Measurements from ENCODE around the gene SECTM1.
"Not testable (repeated sequence)": the region's sequence is repeated elsewhere in the genome, so short reads cannot be mapped to it uniquely, and the experiment has no call there.

SECTM1 gene

DNA sequence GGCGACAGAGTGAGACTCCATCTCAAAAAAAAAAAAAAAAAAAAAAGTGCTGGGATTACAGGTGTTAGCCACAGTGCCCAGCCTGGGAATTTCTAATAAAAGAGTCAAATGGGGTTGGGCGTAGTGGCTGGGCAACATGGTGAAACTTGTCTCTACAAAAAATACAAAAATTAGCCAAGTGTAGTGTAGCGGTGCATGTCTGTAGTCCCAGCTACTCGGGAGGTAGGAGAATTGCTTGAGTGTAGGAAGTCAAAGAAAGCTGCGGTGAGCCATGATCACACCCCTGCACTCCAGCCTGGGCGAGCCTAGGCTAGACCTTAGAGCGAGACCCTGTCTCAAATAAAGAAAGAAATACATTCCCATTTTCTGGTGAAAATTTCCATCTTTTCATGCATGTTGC is 35.6 kb upstream of the SECTM1 start:
- DNase-seq (ENCODE audit: low read depth) = no peak

GRCh38 chr17:82367724-82368524 is 34.4 kb upstream of the SECTM1 start:
- DNase-seq (ENCODE audit: low read depth) = no peak

DNA sequence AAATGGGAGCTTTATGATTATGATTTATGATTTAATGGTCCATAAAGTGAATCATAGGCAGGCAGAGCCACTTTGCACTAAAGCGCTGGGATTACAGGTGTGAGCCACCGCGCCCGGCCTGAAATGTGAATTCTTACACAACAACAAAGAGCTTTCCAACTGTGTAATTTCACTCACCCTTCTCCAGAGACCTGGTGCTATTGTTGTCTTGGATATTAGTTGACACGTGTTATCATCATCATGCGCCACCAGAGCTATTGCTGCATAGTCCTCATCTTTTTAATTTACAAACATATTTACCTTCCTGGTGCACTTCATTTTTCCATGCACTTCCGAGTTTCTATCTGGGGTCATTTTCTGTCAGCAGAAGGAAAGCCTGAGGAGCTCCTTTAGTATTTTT is 33.2 kb upstream of the SECTM1 start:
- DNase-seq (ENCODE audit: low read depth) = no peak

DNA sequence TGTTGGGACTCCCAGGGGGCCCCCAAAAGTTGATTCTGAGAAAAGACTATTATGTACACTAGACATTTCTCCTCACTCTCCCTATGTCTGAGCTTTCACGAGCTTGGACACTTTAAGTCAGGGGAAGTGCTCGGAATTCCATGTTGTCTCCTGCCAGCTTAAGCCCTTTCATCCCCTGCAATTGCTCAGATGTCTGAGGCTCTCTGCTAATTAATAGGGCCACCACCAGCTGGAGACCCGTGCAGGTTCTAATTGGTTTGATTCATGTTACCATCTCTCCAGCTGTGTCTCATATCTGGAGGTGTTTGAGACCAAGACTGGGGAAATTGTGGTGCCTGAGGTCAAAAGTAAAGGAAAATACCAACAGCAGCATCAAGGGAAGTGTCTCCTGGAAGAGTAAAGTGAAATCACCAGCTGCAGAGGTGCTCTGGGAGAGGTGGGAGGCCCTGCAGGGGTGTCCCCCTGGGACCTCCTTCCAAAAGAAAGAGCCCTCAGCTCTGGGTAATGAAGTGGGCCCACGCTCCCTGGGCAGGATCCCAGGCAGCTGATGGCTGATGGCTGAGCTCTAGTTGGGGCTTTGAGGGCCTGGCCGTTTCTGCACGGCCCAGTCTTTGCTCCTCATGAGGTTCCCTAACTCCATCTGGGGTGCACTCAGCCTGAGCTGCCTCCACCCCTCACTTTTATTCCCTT is 32.2 kb upstream of the SECTM1 start:
- no peak for DNase-seq (ENCODE audit: low read depth)

DNA sequence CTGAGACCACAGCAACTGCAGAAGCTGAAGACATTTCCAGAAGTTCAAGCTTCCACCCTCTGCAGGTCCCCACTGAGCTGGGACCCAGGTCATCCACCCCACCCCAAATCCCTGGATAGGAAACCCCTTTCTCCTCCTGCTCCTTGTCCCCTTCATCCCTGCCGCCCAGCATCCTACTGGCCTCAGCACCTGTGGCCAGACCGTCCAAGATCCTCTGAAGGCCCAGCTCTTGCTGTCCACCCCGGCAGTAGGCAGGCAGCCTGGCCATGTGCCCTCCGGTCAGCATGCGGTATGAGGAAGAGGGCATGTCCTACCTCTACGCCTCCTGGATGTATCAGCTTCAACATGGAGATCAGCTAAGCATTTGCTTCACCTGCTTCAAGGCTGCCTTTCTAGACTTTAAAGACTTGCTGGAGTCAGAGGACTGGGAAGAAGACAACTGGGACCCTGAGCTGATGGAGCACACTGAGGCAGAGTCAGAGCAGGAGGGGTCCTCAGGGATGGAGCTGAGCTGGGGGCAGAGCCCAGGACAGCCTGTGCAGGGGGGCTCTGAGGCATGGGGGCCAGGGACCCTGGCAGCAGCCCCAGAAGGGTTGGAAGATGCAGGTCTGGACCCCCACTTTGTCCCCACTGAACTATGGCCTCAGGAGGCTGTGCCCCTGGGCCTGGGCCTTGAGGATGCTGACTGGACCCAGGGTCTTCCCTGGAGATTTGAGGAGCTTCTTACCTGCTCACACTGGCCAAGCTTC is 28.5 kb upstream of the SECTM1 start:
- no peak for DNase-seq (ENCODE audit: low read depth)

DNA sequence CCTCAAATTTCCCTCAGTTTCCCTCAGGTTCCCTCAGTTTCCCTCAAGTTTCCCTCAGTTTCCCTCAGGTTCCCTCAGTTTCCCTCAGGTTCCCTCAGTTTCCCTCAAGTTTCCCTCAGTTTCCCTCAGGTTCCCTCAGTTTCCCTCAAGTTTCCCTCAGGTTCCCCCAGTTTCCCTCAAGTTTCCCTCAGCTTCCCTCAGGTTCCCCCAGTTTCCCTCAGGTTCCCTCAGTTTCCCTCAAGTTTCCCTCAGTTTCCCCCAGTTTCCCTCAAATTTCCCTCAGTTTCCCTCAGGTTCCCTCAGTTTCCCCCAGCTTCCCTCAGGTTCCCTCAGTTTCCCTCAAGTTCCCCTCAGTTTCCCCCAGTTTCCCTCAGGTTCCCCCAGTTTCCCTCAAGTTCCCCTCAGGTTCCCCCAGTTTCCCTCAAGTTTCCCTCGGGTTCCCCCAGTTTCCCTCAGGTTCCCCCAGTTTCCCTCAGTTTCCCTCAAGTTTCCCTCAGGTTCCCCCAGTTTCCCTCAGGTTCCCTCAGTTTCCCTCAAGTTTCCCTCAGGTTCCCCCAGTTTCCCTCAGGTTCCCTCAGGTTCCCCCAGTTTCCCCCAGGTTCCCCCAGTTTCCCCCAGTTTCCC is 26.0 kb upstream of the SECTM1 start:
- not testable (repeated sequence) for DNase-seq (ENCODE audit: low read depth)

DNA sequence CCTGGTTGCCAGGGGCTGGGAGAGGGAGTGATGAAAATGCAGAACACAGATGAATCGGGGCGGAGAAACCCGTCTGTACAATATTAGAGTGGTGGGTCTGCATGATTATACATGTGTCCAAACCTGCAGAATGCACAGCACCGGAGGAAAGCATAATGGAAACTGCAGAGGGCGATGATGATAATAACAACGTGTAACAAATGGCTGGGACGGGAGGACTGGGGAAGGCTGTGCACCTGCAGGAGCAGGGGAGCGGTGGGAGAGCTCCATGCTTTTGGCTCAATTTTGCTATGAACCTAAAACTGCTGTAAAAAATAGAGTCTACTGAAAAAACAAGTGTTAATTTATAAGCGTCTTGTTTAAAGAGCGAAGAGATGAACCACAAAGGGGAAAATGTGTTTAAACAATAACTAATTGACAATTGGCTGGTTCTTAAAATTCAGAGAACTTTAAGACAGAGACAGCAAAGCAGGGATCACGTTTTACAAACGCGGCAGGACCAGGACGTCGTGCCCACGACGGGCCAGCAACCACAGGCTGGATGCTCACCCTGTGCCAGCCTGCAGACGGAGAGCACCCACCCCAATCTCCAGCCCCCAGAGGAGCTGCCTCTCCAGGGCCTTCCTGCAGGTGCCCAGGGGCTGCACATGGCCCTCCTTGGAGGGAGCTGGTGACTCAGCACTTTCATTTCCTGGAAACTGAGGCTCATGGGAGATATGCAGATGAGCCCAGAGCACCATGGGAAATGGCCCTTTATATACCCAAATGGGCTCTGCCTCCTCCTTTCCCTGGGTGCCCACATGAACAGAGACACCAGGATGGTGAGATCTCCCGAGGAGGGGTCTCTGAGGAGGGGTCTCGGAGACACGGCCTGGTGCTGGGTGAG is 25.1 kb upstream of the SECTM1 start, which contains the start of gene TEX19:
Gene TEX19, plus strand, starts transcription at position 783 of the 886 bp plus-strand sequence. CDS start 2,904 bp downstream, outside the sequence.
- DNase-seq (ENCODE audit: low read depth) = no peak

GRCh38 chr17:82357394-82357793 is 23.8 kb upstream of the SECTM1 start:
- DNase-seq (ENCODE audit: low read depth) = no peak

DNA sequence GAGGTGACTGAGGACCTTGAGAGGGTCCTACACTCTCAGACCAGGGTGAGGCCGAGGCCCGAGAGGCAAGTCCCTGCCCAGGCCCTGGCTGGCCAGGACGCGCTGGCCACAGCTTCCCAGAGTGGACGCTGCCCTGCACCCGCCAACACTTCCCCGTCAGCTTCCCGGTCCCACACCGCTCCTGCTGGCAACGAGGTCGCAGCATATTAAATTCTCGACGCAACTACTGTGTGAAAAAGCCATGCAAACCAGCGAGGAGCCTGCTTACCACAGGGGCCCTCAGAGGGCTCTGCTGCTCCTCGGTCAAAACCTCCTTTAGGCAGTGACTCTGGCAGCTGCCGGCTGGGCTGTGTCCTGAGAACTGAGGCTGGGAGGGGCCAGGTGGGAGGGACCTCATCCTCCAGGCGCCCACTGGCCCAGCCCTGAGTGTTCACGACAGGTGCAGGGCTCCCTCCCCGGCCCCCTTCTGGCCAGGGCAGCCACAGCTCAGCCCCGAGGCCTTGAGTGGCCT is 23.3 kb upstream of the SECTM1 start:
- DNase-seq (ENCODE audit: low read depth) = no peak

- DNase-seq (ENCODE audit: low read depth) = no peak
Observed at GRCh38 chr17:82355770-82356427, 22.3 kb upstream of the SECTM1 start.

GRCh38 chr17:82354804-82355308 is 21.3 kb upstream of the SECTM1 start:
- no peak for DNase-seq (ENCODE audit: low read depth)

GRCh38 chr17:82353484-82353883 is 19.9 kb upstream of the SECTM1 start:
- DNase-seq (ENCODE audit: low read depth) = no peak

- DNase-seq (ENCODE audit: low read depth) = peak; percentile 68
Observed at GRCh38 chr17:82351713-82352488, 18.3 kb upstream of the SECTM1 start.

DNA sequence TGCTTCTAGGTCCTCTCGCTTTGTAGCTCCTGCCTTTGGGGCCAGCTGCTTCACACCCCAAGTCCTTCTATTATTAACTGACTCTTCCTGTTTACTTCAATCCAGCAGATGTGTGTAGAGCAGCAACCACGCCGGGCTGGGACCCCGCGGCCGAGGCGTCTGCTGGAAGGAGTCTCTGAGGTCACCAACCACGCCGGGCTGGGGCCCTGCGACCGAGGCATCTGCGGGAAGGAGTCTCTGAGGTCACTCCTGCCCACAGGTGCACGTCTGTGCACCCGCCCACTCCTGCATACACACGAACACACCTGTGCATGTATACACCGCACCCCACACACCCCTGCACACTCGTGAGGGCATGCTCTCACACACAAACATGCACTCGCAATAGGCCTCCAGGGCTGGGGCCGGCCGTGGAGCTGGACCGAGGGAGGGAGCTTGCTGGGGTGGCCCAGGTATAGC is 17.7 kb upstream of the SECTM1 start:
- no peak for DNase-seq (ENCODE audit: low read depth)

GRCh38 chr17:82350182-82351030 is 16.8 kb upstream of the SECTM1 start:
- no peak for DNase-seq (ENCODE audit: low read depth)

GRCh38 chr17:82349287-82349701 is 15.7 kb upstream of the SECTM1 start:
- no peak for DNase-seq (ENCODE audit: low read depth)

- no peak for DNase-seq (ENCODE audit: low read depth)
Observed at GRCh38 chr17:82348866-82349265, 15.3 kb upstream of the SECTM1 start.

- no peak for DNase-seq (ENCODE audit: low read depth)
Observed at GRCh38 chr17:82348434-82348833, 14.9 kb upstream of the SECTM1 start.

All from T follicular helper cell (primary cell).